AG04449 (cell line): Measurements from ENCODE around the gene EPHA6.
A peak's percentile ranks its signal among the peaks of the same experiment; 100 is the strongest.

Experiments used
- CTCF ChIA-PET: fragments of 350-600 bp; formaldehyde crosslinking; extraction: SDS; loops from one replicate; lab custom pipeline; 2021; ENCODE audit warnings: antibody characterized with exemption; lab: Yijun Ruan, JAX
- POLR2A ChIA-PET: fragments of 400-600, 350-600 bp; formaldehyde crosslinking; extraction: SDS; loops from one replicate; lab custom pipeline; 2020; ENCODE audit warnings: antibody characterized with exemption, inconsistent platforms; lab: Yijun Ruan, JAX
- DNase-seq: peaks from one replicate; pipeline ENCODE4 v3.0.0-alpha.2; 2010; ENCODE audit warnings: low read depth, low spot score
- H3K4me3 ChIP-seq: 2 replicates; pipeline ENCODE4 v1.5.1; 2011; ENCODE audit warnings: low read depth, mild to moderate bottlenecking, control low read depth, low read length
- CTCF ChIP-seq: IDR thresholded peaks from one replicate; pipeline ENCODE4 v1.5.1; 2011; ENCODE audit warnings: mild to moderate bottlenecking, moderate library complexity, low read length, control low read depth, inconsistent platforms; ENCODE audit not compliant: insufficient read depth; ENCODE audit errors: missing control alignments

Gene EPHA6

DNA sequence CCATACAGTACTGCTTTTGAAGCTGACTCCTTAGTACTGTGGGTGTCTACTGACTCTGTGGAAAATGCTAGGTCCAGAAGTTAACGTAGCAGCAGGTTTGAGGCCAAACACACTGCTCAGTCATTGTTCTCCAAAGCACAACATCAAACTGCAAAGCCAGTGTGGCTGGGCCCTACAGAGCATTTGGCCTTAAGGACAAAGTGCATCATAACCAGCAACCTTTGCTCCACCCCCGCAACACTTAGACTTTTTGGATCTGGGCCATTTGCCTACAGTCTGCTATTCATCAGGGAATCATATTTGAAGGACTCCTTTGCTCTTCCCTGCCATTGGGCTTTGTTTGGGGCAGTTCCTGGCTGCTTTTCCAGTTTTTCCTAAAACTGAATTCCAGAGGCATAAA, 907.1 kb downstream of the EPHA6 start:
- no peak for DNase-seq
- ChIA-PET POLR2A (no interaction called here), CTCF (interaction anchor here (1.0 kb wide), 1 partner anchor 859 kb away, joined by 3 read pairs; no protein-coding TSS in a partner anchor)
- H3K4me3 ChIP-seq, result no peak overlapping the region
- no peak for TF ChIP-seq CTCF

DNA sequence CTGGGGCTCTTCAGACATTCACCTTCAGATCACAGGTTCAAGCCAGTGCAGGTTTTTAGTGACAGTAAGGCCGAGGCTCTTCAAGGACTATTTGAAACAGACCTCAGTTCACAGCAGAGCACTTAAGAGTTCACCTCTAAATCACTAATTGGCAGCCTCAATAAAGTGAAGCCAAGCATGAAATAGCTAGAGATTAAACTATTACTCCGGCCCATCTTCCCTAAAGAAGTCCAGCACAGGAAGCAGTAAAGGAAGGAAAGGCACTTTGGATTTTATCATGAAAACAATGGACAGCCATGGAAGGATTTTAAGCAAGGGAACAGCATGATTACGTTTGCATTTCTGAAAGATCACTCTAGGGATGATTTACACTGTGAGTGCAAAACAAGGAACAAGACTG, 922.5 kb downstream of the EPHA6 start:
- no peak for TF ChIP-seq CTCF
- ChIA-PET CTCF (no interaction called here), POLR2A (no interaction called here)
- no peak for DNase-seq
- H3K4me3 ChIP-seq, result no peak overlapping the region

DNA sequence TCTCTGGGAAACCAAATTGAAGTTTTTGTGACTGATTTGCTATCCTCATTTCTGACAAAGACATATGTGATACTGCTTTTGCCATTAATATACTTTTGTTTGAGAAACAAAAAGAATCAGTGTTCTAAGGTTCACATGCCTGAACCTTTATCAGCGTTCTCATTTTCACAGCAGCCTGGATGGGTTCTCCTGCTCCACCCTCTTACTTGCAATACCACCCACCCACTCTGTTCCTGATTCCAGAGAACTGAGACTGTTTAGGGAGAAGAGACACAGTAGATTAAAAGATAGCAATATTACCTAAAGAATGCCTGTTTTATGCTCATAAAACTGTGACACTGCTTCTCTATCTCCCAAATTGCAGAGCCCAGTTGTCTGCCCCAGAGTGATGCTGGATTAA, 924.4 kb downstream of the EPHA6 start:
- no peak for TF ChIP-seq CTCF
- no peak for DNase-seq
- ChIA-PET CTCF (interaction anchor here (1.4 kb wide), 1 partner anchor 19 kb away, joined by 3 read pairs; no protein-coding TSS in a partner anchor), POLR2A (no interaction called here)
- H3K4me3 ChIP-seq, result no peak overlapping the region

DNA sequence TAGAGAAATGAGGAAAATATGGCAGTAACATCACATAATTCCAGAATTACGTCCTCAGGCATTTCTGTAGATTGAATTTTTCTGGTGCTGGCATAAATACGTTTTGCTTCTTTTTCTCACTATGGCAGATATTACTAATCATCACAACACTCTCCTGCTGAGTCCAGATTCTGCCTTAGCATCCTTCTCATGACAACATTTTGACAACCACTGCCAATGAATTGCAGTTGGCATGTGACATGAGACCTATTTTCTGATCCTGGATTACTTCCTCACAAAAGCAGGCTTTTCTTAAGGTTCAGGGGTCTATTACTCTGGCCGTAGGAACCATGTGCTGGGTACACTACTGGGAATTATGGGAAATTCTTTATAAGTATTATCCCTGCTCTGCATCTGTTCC, 927.6 kb downstream of the EPHA6 start:
- no peak overlapping the region for H3K4me3 ChIP-seq
- CTCF ChIA-PET, result no interaction called here
- POLR2A ChIA-PET, result no interaction called here
- DNase-seq, result no peak
- TF ChIP-seq CTCF, result no peak

- no peak for DNase-seq
- no peak overlapping the region for H3K4me3 ChIP-seq
- ChIA-PET CTCF (interaction anchor here (1.5 kb wide), 1 partner anchor 25 kb away, joined by 3 read pairs; no protein-coding TSS in a partner anchor), POLR2A (no interaction called here)
- TF ChIP-seq CTCF, result no peak
These were observed 929.9 kb downstream of the EPHA6 start for GRCh38 chr3:97744289-97744688.

- no peak for DNase-seq
- no peak for TF ChIP-seq CTCF
- ChIA-PET CTCF (interaction anchor here (0.7 to 1.3 kb wide), 5 partner anchors 14 to 276 kb away, joined by 3 to 5 read pairs (median 3); no protein-coding TSS in a partner anchor), POLR2A (interaction anchor here (0.7 to 1.1 kb wide), 3 partner anchors 8 to 259 kb away, joined by 3 to 4 read pairs (median 3); partner anchors contain the start of gene CRYBG3)
- peak overlapping the region; percentile 88 for H3K4me3 ChIP-seq
These were observed 949.4 kb downstream of the EPHA6 start for GRCh38 chr3:97763586-97764406.
